Hindlimb muscle (tissue), 1 donor: ENCODE measurements around the gene STK11. TPM values are rescaled to one million over a fixed set of nuclear protein-coding genes. Genes with fewer than 3 reads are reported as not detected.

Source experiments
- DNase-seq: peaks from one replicate; pipeline ENCODE4 v3.0.0-alpha.2; 2013
- polyA plus RNA-seq: library from polyadenylated mRNA; unstranded; fragments of 120-200 nt; gene quantifications from one replicate; pipeline ENCODE4 v1.2.1, GENCODE V29; 2013; ENCODE audit not compliant: insufficient read length

Gene STK11
- polyA plus RNA-seq, 1 donor: 61.0 TPM

DNA sequence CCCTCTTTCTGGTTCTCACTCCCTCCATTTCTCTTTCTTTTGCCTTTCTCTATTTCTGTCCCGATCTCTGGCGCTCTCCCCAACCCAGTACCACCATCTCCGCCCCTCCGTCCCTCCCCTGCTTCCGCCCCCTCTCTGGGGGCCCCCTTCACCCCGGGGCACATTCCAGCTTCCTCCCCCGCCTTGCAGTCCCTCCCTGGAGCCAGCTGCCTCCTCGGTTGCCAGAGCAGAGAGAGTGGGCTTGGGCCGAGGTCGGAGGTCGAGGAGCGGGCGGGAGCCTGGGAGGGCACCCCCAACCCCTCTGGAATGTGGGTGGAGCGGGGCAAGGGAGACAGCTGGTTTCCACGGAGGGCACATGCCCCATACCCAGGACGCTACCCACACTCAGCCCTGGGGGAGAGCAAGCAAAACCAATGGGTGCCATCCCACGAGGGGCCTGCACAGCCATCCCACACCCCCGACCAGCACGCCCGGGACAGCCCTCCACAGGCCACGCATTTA lies 57.1 kb downstream of the STK11 start:
- no peak for DNase-seq

DNA sequence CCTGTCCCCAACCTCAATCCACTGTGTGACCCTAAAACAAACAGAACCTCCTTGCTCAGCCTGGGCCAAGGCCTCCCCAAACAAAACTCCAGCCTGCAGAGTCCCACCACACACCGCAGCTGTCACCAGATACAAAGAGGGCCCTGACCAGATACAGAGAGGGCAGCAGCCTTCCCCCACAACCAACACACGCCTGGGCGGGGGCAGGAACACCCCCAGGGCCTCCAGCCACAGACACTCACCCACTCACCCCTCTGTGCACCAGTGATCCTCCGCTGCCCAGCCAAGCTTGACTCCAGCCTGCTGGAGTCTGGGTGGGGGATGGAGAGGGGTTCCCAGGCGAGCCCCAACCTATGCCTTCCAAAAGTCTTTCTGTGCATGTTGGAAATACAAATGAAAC lies 57.6 kb downstream of the STK11 start:
- DNase-seq: no peak

DNA sequence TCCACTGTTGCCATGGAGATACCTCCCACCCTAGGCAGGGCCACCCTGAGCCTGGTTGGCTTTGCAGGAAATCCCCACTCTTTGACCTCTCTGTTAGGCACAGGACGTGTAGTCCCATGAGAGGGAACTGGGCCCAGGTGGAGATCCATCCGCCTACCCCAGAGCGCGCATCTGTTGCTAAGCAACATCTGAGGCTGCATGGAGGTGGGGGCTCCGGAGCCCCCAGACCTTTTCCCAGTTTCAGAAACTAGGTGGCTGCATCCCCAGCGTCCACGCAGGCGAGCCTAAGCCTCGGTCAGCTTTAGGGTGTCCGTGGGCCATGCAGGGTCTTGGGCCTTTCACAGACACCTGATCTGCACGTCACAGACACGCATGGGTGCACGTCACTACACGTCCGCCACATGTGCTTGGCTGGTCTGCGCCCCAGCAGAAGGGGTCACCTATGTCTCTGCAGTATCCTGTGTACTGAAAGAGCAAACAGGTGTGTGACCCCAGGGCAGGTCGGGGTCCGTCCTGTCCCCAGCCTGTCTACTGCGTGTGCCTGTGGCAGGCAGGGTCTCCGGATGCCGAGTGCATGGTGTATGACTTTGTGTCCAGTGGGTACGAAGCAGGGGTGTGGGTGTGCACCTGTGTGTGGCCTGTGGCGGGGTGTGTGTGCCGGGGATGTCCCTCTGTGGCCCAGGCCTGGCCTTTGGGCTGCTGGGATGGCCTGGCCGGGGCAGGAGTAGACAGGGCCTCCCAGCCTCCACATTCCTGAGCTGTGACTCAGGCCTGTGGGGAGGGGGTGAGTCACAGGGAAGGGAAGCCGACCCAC lies 59.4 kb downstream of the STK11 start:
- DNase-seq: no peak

DNA sequence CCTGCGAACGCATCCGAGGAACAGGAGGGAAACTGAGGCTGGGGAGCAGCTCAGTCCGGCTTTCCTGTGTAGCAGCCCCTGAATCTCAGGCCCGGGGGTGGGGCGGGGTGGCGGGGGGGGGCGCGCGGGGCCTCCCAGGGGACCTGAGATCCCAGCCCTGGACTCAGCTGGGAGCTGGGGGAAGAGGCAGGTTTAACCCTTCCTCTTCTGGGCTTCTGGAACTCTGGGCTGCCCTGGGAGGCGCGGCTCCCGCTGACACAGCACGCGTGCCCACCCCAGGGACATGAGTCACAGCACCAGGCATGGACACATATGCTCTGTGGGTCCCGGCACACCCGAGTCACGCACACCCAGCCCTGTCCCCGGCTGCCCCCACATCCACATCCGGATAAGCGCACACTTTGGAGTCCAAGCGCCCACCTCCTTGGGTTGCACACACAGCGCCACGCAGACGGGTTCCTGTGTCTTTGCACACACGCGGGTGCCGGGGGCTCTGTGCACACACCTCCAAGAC lies 60.1 kb downstream of the STK11 start:
- DNase-seq: no peak

DNA sequence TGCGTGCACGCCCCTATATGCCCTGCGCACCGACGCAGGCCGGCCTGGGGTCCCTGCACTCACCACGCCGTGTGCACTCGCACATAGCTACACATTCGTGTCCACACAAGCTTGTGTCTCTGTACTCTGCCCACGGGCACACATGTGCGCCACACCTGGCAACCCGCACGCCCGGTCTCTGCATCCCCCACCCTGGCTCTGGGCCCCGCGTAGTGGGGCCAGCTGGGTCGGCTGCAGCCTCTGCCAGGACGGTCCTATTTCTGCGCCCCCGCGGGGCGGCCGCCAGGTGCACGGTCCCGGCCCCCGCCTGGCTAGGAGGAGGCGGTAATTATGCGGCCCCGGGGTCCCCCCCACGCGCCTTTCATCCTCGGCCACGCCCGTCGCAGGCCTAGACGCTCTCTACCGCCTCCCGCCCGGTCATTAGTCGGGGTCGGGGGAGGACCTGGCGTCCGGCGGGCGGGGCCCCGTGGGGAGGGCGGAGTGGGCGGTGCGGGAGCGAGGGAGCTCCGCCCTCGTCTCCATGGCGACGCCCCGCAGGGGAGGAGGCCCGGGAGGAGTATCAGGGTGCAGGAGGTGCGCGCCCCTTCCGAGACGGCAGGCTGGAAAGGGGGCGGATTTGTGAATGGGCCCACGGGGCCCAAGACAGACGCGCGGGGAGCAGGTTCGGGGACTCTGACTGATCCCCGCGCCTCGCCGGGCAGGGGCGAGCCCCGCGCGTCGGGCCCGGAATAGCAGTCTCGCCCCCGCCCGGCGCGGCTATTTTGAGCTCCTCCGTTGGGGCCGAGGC lies 60.7 kb downstream of the STK11 start:
- DNase-seq: peak; percentile 70

DNA sequence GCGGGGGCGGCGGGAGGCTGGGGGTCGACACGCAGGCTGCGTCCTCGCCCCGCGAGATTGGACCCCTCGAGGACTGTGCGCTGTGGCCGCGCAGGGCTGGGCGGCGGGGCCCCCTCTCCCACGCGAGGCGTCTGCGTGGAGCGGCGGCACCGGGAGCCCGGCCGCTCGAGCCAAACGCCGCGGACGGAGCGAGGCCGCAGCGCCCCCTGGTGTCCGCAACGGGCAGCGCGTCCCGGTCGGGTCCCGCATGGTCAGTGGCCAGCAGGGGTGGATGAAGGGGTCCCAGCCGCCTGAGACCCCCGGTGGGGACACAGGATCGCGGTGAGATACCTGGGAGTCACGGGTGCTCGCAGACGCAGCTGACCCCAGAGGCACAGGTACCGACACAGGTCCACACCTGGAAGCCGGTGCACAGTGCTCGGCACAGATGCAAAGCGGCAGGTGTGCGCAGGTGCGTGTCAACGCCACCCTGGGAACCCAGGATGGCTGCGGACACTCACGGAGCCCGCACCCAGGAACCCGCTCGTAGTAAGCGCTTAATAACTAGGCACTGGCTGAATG lies 61.4 kb downstream of the STK11 start:
- DNase-seq: peak; percentile 83

DNA sequence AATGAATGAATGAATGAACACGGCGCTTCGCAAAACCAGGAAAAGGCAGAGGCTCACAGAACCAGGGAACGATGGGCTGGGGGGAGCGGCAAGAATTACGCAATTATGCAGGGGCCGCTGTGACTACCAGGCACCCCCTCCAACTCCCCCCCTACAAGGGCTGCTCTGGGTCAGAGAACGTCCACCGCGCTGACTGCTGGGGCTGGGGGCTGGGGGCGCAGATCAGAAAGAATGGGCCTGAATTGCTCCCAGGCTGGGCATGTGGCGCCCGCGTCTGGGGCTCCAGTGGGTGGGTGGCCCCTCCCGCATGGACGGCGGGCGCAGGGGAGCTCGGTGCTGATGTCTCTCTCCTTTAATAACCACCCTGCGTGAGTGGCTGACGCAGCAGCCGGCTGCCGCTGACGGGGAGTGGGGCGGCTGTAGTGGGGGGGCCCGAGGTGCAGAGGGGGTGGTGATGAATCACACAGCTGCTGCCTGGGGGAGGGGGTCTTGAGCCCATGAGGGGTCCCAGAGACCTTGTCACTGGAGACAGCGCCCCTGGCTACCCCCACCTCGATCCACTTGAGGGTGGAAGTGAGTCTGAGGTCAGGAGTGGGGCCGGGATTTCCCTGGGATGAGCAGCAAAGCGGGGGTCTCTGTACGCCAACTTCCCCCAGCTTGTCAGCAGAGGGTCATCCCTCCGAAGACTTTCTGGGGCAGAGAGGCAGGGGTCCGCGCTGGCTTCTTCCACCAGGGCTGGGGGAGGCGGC lies 62.1 kb downstream of the STK11 start:
- no peak for DNase-seq

DNA sequence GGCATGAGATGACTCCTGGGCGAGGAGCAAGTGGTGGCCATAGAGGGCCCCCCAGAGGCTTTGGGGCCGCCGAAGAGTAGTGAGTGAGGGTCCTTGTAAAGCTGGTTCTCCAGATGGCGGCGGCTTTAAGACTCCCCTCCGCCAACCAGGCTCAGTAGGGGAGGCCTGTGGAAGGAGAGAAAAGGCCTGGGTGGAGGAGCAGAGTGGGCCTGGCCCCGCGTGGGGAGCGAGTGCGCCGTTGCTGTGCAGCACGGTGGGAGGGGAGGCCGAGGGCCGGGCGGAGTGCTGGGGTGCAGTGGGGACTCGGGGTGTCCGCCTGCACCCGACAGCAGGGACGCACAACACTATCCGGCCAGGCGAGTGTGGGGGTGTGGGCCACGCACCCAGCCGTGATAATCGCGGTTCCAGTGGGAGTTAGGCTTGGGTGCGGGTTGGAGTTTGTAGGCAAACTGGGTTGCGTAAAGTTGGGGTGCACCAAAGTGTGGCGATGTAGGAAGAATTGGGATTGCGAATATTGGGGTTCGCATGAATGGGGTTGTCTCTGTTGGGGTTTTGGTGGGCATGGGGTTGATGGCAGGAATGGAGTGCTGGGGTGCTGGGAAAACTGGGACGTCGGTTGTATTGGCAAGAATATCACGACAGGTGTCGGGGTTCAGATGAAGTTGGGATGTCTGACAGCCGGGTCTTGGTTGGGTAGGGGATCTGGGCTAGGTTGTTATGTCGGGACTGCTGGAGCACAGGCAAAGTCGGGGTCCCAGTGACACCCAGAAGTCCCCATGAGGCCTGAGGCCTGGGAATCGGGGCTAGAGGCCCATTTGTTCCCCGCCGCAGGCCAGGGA lies 62.9 kb downstream of the STK11 start:
- DNase-seq: no peak

DNA sequence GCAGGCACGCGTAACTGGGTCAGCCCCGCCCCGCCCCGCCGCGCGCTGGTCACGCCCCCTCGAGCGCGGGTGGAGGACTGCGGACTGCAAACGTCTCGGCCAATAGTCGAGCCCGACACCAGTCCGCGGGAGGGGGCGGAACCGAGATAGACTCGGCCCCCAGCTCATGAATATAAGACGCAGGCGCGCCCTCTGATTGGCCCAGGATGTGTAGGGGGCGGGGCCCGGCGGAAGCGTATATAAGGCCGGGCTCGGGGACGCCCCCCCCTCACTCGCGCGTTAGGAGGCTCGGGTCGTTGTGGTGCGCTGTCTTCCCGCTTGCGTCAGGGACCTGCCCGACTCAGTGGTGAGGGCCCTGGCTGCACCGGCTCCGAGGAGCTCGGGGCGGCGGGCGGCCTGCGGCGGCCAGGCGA lies 63.5 kb downstream of the STK11 start, which contains the start of gene CIRBP:
CIRBP (plus strand) TSS at position 268 of the 413 bp plus-strand sequence. CDS start 1,602 bp downstream, outside the sequence.
- DNase-seq: peak; percentile 99

DNA sequence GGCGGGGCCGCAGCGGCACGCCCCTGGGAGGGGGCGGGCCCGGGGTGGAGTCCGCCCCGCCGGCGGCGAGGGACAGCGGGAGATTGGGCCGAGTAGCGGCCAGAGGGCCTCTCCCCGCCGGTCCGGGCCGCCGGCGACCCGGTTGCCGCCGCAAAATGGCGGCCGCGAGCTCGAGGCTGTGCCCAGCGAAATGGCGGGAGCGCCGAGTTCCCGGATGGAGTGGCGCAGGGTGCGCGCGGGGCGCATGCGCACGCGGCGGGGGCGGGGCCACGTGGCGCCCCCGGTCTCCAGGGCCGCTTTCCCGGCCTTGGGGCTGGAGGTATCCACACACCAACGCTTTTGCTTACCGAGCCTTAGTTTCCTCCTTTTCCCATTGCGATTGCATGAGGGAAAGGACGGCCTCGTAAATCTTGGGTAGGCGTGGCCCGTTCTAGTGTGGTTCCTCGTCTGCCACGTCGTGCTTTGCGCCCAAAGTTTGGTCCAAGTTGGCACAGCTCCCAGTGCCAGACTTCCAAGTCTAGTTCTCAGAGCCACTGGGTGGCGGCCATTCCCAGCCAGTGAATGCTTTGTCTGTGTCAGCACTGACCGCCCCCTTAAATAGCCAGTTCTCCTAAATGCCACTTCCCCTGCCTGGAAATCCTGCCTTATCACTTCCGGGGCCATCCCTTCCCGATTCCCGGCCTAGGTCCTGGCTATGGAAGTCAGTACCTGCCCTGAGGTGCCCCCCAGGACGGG lies 64.1 kb downstream of the STK11 start:
- peak; percentile 91 for DNase-seq

DNA sequence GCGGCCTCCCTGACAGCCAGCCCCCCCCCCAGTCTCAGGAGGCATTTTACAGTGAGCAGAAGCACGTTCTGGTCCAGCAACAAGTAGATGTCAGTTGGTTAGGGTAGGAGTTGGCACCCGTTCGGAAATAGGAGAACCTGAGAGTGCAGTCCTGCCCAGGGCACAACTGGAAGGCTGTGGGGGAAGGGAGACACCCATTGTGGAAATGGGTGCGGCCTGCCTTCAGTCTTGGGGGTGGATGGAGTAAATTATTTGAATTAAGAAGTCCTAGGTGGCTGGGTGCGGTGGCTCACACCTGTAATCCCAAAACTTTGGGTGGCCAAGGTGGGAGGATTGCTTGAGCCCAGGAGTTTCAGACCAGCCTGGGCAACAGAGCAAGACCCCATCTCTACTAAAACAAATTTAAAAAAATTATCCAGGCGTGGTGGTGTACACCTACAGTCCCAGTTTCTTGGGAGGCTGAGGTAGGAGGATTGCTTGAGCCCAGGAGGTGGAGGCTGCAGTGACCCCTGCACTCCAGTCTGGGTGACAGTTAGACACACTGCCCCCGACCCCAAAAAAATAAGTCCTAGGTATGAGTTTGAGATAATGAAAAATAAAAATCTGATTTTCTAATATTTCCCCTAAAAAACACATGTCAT lies 64.8 kb downstream of the STK11 start:
- no peak for DNase-seq

DNA sequence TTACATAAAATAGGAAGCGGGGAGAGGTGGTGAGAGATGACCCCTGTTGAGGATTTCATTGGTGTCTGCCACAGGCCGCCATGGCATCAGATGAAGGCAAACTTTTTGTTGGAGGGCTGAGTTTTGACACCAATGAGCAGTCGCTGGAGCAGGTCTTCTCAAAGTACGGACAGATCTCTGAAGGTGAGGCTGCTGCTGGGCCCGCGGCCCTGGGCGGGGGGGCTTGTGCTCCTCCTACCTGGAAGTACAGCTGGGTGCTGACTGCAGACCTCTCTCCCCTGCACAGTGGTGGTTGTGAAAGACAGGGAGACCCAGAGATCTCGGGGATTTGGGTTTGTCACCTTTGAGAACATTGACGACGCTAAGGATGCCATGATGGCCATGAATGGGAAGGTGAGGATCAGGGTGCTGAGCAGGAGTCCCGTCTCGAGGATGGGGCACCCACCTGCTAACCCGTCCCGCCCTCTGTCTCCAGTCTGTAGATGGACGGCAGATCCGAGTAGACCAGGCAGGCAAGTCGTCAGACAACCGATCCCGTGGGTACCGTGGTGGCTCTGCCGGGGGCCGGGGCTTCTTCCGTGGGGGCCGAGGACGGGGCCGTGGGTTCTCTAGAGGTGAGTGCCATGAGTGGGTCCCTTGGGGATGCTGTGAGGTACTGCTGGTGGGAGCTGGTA lies 65.4 kb downstream of the STK11 start:
- DNase-seq: no peak

DNA sequence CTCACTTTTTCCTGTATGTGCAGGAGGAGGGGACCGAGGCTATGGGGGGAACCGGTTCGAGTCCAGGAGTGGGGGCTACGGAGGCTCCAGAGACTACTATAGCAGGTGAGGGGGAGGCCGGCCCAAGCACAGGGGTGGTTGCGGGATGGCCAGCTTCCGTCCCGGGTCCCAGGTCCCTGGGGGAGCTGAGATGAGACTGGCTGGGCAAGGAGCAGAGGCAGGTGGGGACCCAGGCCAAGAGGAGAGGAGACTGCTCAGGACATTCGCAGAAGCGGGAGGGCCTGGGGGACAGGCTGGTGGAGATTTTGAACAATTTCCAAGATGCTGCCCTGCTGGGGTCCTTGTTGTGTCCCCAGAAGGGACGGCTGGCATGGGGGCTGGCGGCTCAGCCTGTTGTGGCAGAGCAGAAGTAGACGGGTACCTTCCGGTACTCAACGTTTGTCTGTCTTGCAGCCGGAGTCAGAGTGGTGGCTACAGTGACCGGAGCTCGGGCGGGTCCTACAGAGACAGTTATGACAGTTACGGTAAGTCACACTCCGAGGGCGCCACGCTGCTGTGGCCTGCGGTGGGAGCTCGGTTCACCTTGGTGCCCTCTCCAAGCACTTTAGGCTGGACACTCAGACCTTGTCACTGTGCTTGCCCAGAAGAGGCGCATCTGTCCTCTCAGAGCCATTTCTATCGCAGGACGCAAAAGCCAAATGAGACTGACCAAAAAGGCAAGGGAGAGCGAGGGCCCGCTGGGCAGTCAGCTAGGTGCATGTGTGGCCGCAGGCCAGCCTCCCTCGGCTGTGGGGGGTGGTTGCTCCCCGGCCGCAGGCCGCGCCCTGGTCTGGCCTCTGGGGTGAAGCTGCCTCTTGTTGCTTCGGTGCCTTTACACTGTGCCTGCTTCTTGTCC lies 66.2 kb downstream of the STK11 start:
- DNase-seq: no peak

DNA sequence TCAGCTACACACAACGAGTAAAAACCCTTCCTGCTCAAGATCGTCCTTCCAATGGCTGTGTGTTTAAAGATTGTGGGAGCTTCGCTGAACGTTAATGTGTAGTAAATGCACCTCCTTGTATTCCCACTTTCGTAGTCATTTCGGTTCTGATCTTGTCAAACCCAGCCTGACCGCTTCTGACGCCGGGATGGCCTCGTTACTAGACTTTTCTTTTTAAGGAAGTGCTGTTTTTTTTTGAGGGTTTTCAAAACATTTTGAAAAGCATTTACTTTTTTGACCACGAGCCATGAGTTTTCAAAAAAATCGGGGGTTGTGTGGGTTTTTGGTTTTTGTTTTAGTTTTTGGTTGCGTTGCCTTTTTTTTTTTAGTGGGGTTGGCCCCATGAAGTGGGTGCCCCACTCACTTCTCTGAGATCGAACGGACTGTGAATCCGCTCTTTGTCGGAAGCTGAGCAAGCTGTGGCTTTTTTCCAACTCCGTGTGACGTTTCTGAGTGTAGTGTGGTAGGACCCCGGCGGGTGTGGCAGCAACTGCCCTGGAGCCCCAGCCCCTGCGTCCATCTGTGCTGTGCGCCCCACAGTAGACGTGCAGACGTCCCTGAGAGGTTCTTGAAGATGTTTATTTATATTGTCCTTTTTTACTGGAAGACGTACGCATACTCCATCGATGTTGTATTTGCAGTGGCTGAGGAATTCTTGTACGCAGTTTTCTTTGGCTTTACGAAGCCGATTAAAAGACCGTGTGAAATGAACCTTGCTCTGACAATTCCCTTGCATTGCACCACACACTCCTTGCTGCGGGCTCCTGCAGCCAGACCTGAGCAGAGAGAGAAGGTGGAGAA lies 67.1 kb downstream of the STK11 start:
- DNase-seq: no peak

DNA sequence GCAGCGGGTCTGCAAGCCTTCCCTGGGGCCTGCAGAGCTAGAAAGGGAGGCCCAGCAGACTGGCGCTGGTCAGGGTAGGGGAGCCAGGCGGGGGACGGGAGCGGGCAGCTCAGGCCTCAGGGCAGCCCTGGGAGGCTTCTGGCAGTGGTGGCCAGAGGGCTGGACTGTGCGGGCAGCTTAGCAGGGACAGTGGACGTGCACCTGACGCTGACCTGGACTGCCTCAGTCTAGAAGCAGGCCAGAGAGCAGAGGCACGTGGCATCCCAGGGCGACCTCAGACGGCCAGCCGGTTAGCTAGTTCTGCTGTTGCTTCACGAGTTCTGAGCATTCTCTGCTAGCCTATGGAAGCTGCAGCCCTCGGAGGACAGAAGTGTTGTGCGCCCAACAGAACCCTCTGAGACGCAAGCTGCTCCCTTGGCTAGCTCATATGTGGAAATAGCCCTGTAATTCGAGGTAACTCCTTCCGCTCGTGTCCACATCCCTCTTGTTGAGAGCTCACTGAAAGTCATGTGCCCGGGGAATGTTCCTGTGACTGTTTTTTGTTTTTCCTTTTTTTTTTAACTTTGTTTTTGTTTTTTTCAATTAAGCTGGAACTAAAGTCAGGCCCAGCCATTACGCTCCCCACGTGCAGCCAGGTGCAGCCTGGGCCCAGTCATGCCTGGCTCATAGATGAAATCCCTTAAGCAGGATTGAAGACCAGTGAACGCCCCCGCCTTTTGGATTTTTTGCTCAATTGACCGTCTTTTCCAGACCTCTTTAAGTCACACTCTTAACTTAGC lies 67.9 kb downstream of the STK11 start:
- no peak for DNase-seq

DNA sequence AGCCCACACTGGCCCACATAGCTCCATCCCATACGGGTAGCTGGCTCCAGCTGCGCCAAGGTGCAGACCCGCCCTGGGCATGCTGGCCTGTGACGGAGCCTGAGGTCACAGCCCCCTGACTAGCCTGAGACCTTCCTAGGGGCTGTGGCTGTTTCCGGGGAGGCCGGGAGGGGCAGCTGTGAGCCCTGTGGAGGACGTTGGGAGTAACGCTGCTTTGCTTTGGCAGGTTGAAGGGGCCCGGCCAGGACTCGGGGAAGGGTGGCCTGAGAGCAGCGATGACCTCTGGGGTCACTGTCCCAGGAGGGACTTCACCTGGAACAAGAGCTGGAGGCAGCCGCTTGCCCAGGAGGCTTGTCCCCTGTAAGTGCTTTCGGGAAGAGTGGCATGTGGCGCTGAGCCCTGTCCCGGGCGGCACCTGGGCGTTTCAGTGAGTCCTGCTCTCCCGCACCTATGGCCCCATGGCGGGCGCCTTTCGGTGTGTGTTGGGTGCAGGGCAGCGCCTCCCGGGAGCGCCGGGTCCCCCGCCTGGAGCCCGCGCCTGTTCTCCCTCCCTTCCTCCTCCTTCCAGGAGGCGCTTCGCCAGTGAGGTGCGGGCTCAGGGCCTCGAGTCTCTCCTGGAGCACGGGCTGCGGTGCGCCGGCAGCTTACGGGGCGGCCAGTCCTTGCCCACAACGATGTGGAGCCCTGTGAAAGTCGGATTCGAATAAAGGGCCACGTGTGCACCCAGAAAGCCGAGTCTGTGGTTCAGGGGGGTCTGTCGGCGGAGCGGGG lies 68.7 kb downstream of the STK11 start:
- DNase-seq: no peak
